ENCODE measurements around the gene LNX2.

Gene LNX2

DNA sequence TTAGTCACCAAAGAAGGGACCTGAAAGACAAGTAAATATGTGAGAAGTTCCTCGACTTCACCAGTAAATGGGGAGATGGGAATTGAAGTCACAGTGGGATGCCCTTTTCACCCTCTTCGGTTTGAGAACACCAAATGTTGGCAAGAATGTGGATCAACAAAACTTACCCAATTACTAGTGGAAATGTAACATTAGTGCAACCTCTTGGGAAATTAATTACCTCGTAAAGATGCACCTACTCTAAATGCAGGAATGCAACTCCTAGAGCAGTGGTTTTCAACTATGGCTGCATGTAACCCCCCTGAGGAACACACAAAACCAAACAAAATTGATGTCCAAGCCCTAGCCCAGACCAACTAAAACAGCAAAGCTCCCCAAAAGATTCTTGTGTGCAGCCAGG lies 78.1 kb downstream of the LNX2 start:
- no peak overlapping the region for H3K4me3 ChIP-seq (replicated peaks; ENCODE audit: low read depth, low read length)
- no peak for DNase-seq (ENCODE audit: extremely low read depth, low read depth)
- TF ChIP-seq, protein P1, sequence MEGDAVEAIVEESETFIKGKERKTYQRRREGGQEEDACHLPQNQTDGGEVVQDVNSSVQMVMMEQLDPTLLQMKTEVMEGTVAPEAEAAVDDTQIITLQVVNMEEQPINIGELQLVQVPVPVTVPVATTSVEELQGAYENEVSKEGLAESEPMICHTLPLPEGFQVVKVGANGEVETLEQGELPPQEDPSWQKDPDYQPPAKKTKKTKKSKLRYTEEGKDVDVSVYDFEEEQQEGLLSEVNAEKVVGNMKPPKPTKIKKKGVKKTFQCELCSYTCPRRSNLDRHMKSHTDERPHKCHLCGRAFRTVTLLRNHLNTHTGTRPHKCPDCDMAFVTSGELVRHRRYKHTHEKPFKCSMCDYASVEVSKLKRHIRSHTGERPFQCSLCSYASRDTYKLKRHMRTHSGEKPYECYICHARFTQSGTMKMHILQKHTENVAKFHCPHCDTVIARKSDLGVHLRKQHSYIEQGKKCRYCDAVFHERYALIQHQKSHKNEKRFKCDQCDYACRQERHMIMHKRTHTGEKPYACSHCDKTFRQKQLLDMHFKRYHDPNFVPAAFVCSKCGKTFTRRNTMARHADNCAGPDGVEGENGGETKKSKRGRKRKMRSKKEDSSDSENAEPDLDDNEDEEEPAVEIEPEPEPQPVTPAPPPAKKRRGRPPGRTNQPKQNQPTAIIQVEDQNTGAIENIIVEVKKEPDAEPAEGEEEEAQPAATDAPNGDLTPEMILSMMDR (IDR thresholded peaks at IDR 0.05; ENCODE audit: low read depth, low read length, missing control alignments), result no peak

DNA sequence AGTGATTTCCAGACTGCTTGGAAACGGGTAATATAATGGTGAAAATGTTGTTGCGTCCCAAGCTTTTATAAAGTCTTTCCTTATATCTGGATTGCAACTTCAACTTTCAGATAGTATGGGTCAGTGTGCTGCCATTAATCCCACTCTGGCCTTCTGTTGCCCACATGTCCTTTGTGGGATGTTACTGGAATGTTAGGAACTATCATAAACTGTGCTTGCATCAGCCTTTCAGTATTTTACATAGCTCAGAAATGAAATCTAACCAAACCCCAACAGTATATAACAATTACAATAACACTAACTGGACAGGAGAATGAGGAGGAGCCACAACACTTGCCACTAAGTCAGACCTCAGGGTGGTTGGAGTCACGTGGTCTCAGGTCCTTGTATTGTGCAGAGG lies 78.9 kb downstream of the LNX2 start:
- H3K4me3 ChIP-seq (replicated peaks; ENCODE audit: low read depth, low read length), result no peak overlapping the region
- no peak for DNase-seq (ENCODE audit: extremely low read depth, low read depth)
- TF ChIP-seq, protein P1 (IDR thresholded peaks at IDR 0.05; ENCODE audit: low read depth, low read length, missing control alignments), result no peak

DNA sequence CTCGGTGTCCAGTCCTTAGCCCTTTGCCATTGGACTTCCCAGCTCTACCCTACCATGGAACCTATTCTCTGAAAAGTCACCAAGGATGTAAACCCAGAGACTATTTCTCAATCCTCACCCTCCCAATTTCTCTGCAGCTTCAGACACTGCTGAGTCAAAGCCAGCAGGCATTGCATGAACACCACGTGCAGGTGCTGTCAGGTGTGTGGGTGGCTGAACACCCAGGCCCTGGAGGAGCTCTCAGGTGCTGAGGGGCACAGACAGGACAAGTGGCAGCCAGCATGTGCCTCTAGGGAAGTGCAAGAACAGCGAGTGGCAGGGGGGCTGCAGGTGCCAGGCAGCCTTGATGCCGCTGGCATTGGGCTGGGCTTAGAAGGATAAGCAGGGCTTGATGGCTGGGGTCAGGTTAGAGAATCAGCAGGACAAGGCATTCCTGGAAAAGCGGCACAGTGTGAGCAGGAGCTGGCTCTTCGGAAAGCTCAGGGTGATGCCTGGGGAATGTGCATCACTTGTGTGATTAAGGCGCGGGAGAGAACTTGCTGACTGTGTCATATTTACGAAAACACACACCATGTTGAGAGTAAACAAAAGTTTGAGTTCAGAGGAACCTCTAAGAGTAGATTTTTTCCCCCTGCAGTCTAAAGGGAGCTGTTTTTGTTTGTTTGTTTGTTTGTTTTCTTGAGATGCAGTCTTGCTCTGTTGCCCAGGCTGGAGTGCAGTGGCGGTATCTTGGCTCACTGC lies 83.8 kb downstream of the LNX2 start:
- TF ChIP-seq, protein P1 (IDR thresholded peaks at IDR 0.05; ENCODE audit: low read depth, low read length, missing control alignments), result no peak
- DNase-seq (ENCODE audit: extremely low read depth, low read depth), result no peak
- H3K4me3 ChIP-seq (replicated peaks; ENCODE audit: low read depth, low read length), result no peak overlapping the region

DNA sequence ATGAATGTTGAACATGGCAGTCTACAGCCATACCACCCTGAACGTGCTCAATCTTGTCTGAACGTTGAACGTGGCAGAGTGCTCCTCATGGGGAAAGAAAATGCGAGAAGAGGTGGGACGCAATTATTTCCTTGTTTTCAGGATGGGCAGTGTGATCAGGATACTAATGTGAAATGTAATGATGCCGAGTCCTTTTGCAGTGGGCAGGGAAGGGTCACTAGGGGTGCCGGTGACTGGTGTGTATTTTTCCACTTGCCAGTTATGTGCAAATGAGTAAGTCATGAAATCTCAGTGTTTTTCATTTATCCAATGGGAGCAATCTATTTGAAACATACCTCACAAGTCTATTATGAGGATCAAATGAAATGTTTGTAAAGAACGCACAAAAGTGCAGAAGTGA lies 84.8 kb downstream of the LNX2 start:
- TF ChIP-seq, protein P1 (IDR thresholded peaks at IDR 0.05; ENCODE audit: low read depth, low read length, missing control alignments), result no peak
- DNase-seq (ENCODE audit: extremely low read depth, low read depth), result no peak
- no peak overlapping the region for H3K4me3 ChIP-seq (replicated peaks; ENCODE audit: low read depth, low read length)

DNA sequence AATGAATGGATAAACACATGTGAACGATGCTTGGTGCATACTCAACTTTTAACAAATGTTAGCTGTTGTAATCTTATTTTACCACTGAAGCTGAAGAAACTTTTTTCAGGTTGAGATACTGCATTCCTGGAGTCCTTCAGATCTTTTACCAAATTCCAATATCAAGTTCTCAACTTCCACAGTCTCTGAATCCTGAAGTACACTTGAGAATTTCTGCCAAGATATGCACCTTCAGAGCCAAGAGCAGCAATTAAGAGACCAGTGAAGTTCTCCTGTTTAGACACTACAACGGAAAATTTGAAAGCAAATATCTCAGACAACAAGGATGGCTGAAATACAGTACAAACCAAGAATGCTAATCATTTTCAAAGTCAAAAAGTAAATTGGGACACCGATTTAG lies 85.3 kb downstream of the LNX2 start:
- TF ChIP-seq, protein P1 (IDR thresholded peaks at IDR 0.05; ENCODE audit: low read depth, low read length, missing control alignments), result no peak
- no peak overlapping the region for H3K4me3 ChIP-seq (replicated peaks; ENCODE audit: low read depth, low read length)
- no peak for DNase-seq (ENCODE audit: extremely low read depth, low read depth)

DNA sequence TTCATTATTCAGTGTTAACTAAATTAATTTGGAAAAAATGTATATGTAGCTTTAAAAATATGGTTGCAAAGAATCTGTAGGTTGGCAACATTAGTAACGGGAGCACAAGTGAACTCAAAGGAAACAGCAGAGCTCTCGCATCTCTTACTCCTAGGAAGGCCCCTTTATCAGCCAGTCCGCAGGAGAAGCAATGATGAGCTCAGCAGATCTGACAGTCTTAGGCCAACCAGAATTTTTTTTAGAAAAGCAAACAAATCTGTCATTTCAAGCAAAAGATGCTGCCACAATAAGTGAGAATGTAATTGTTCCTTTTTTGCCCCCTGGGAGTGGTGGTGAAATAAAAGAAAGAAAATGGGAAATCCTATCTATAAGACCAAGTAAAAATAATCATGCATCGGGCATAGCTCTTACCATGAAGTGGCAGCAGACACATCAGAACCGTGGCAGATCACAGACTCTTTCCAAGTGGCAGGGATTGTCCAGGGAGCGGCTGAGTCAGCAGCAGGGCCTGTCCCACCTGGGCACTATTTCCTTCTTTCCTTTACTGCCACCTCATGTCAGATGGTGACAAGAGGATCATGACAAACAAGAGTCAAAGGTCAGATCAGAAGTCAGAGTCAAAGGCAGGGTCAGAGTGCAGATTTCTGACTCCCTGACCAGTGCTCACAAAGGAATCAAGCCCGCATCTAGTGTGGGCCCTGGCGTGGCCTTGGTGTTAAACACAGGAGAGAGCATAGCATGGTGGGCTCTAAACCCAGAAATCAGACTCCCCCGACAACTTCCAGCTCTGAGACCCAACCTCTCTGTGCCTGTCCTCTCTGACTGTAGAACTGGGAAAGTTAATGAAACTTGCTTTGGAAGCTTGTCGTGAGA lies 86.0 kb downstream of the LNX2 start:
- no peak overlapping the region for H3K4me3 ChIP-seq (replicated peaks; ENCODE audit: low read depth, low read length)
- no peak for DNase-seq (ENCODE audit: extremely low read depth, low read depth)
- TF ChIP-seq, protein P1 (IDR thresholded peaks at IDR 0.05; ENCODE audit: low read depth, low read length, missing control alignments), result no peak
